ENCODE results near the gene DMAC1.

GRCh38 chr9:7827792-7828191 lies 28.2 kb upstream of the DMAC1 start:
- no peak for TF ChIP-seq CTCF (IDR thresholded peaks at IDR 0.05)
- no peak for TF ChIP-seq RFX5 (IDR thresholded peaks at IDR 0.05)
- TF ChIP-seq, protein P1, sequence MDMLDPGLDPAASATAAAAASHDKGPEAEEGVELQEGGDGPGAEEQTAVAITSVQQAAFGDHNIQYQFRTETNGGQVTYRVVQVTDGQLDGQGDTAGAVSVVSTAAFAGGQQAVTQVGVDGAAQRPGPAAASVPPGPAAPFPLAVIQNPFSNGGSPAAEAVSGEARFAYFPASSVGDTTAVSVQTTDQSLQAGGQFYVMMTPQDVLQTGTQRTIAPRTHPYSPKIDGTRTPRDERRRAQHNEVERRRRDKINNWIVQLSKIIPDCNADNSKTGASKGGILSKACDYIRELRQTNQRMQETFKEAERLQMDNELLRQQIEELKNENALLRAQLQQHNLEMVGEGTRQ (IDR thresholded peaks at IDR 0.05): no peak
- no peak for TF ChIP-seq MYC (IDR thresholded peaks at IDR 0.05; ENCODE audit: borderline replicate concordance, low read length)
